ENCODE results near the gene KRT38. TPM values are rescaled to one million over a fixed set of nuclear protein-coding genes. Genes with fewer than 3 reads are reported as not detected.

Gene KRT38
- total RNA-seq, 3 donors from 2014 or later: not detected

- no peak for DNase-seq (ENCODE audit: low spot score in 2 of 2)
- Histone ChIP-seq H3K4me1 (peaks cover 0 to 4% of the 10 kb centered on the region in 2 donors), H3K36me3 (no peaks in the 10 kb centered on the region), H3K27me3 (no peaks in the 10 kb centered on the region), H3K27ac (no peak overlapping the region), H3K4me3 (no peak overlapping the region), H3K9me3 (no peaks in the 10 kb centered on the region)
- intact Hi-C loops (cut with DNase I; ENCODE audit: low total_unique reads): no loop called here
- no peak for TF ChIP-seq CTCF (IDR thresholded peaks at IDR 0.05)
- no peak for TF ChIP-seq POLR2A (IDR thresholded peaks at IDR 0.05)
- TF ChIP-seq POLR2AphosphoS5 (IDR thresholded peaks at IDR 0.05): no peak
These were observed 26.8 kb downstream of the KRT38 start for GRCh38 chr17:41413982-41414381.

GRCh38 chr17:41413353-41413957 is 27.3 kb downstream of the KRT38 start:
- TF ChIP-seq POLR2A (IDR thresholded peaks at IDR 0.05): no peak
- TF ChIP-seq POLR2AphosphoS5 (IDR thresholded peaks at IDR 0.05): no peak
- TF ChIP-seq CTCF (IDR thresholded peaks at IDR 0.05): no peak
- DNase-seq (ENCODE audit: low spot score in 2 of 2): peak in 1 of 2 donors; percentile 64
- intact Hi-C loops (cut with DNase I; ENCODE audit: low total_unique reads): no loop called here
- Histone ChIP-seq H3K36me3 (no peaks in the 10 kb centered on the region), H3K27me3 (no peaks in the 10 kb centered on the region), H3K4me1 (peaks cover 0 to 4% of the 10 kb centered on the region in 2 donors), H3K9me3 (no peaks in the 10 kb centered on the region), H3K4me3 (no peak overlapping the region), H3K27ac (no peak overlapping the region)

GRCh38 chr17:41411072-41411840 is 29.5 kb downstream of the KRT38 start:
- Histone ChIP-seq H3K9me3 (no peaks in the 10 kb centered on the region), H3K4me1 (no peaks in the 10 kb centered on the region), H3K36me3 (no peaks in the 10 kb centered on the region), H3K27ac (no peak overlapping the region), H3K27me3 (no peaks in the 10 kb centered on the region), H3K4me3 (no peak overlapping the region)
- intact Hi-C loops (cut with DNase I; ENCODE audit: low total_unique reads): no loop called here
- DNase-seq (ENCODE audit: low spot score in 2 of 2): no peak
- TF ChIP-seq POLR2A (IDR thresholded peaks at IDR 0.05) (no peak), POLR2AphosphoS5 (IDR thresholded peaks at IDR 0.05) (no peak), CTCF (IDR thresholded peaks at IDR 0.05) (no peak)

GRCh38 chr17:41407226-41407625 is 33.6 kb downstream of the KRT38 start:
- no peak for TF ChIP-seq CTCF (IDR thresholded peaks at IDR 0.05)
- no peak for TF ChIP-seq POLR2A (IDR thresholded peaks at IDR 0.05)
- TF ChIP-seq POLR2AphosphoS5 (IDR thresholded peaks at IDR 0.05): no peak
- Histone ChIP-seq H3K4me1 (peaks cover 0 to 9% of the 10 kb centered on the region in 2 donors), H3K9me3 (no peaks in the 10 kb centered on the region), H3K27ac (peak overlapping the region in 1 of 2 donors; percentile 10), H3K36me3 (no peaks in the 10 kb centered on the region), H3K4me3 (no peak overlapping the region), H3K27me3 (no peaks in the 10 kb centered on the region)
- intact Hi-C loops (cut with DNase I; ENCODE audit: low total_unique reads): no loop called here
- DNase-seq (ENCODE audit: low spot score in 2 of 2): no peak

- H3K4me1 ChIP-seq: peaks cover 0 to 14% of the 10 kb centered on the region in 2 donors
- intact Hi-C loops (cut with DNase I; ENCODE audit: low total_unique reads): no loop called here
- no peaks in the 10 kb centered on the region for H3K27me3 ChIP-seq
- peak overlapping the region in 1 of 2 donors; percentile 91 for H3K27ac ChIP-seq
- DNase-seq (ENCODE audit: low spot score in 2 of 2): no peak
- TF ChIP-seq POLR2AphosphoS5 (IDR thresholded peaks at IDR 0.05): no peak
- TF ChIP-seq POLR2A (IDR thresholded peaks at IDR 0.05): no peak
- no peak for TF ChIP-seq CTCF (IDR thresholded peaks at IDR 0.05)
- no peaks in the 10 kb centered on the region for H3K36me3 ChIP-seq
- H3K4me3 ChIP-seq: no peak overlapping the region
- no peaks in the 10 kb centered on the region for H3K9me3 ChIP-seq
These were observed 34.6 kb downstream of the KRT38 start for GRCh38 chr17:41406205-41406604.
